CD4-positive, alpha-beta T cell treated with Interferon gamma for 1 hour (primary cell): ENCODE data around the gene TGFBR3L.
"Not testable (repeated sequence)": the region's sequence is repeated elsewhere in the genome, so short reads cannot be mapped to it uniquely, and the experiment has no call there.

ENCODE experiments used
- DNase-seq: peaks from one replicate; pipeline ENCODE4 v3.0.0-alpha.2; 2020

The TGFBR3L gene

GRCh38 chr19:7918615-7919421 is 4.2 kb downstream of the TGFBR3L start:
- DNase-seq: no peak

- peak; percentile 96 for DNase-seq
These were observed 5.2 kb downstream of the TGFBR3L start, which contains the start of gene SNAPC2 for GRCh38 chr19:7919610-7920518. TSS of gene SNAPC2 (plus strand) at chr19:7920338. CDS start at chr19:7920367, 29 bp downstream.

DNA sequence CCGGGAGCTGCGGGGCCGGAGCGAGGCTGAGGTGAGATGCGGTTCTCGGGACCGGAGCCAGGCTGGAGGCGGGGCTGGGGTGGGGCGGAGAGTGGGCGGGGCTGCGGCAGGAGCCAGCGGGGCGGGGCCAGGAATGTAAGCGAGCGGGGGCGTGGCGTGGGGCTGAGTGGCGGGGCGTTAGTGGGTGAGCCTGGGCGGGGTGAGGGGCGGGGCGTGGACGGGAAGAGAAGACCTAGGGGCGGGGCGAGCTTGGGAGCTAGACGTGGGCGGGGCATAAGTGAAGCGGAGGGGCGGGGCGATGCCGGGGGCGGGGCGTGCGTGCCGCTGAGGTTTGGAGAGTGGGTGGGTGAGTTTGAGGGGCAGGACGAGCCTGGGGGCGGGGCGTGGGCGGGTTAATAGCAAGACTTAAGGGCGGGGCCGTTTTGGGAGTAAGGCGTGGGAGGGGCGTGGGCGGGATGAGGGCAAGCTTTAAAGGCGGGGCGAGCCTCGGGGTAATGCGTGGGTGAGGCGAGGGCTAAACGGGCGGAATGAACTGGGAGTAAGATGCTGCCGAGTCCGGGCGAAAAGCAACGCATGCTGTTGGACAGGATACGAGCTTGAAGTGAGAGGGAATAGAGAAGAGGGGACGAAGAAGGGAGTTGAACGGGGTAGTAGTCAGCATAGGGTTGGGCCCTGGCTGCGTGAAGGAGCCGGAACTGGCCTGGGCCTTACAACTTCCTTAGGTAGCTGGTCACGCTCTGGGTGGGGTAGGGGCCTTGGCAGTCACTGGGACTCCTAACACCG is 6.1 kb downstream of the TGFBR3L start:
- DNase-seq: peak; percentile 98

- no peak for DNase-seq
These were observed 6.8 kb downstream of the TGFBR3L start for GRCh38 chr19:7921302-7921966.

- DNase-seq: no peak
These were observed 7.6 kb downstream of the TGFBR3L start for GRCh38 chr19:7921967-7922835.

DNA sequence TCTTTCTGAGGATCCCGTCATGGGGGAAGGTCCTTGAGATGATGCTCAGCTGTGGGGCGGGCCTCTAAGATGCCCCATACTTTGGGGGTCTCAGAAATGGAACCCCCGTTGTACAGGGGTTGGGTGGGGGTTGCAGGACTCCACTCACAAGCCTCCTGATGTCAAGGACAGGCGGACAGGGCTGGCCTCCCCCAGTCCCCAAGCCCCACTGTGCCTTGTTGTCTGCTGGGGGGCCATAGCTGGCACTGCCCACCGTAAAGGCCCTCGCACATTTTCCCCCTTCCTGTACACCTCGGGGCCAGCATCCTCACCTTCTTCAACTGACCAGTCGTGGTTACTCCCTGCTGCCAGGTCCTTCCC is 8.2 kb downstream of the TGFBR3L start:
- DNase-seq: no peak

DNA sequence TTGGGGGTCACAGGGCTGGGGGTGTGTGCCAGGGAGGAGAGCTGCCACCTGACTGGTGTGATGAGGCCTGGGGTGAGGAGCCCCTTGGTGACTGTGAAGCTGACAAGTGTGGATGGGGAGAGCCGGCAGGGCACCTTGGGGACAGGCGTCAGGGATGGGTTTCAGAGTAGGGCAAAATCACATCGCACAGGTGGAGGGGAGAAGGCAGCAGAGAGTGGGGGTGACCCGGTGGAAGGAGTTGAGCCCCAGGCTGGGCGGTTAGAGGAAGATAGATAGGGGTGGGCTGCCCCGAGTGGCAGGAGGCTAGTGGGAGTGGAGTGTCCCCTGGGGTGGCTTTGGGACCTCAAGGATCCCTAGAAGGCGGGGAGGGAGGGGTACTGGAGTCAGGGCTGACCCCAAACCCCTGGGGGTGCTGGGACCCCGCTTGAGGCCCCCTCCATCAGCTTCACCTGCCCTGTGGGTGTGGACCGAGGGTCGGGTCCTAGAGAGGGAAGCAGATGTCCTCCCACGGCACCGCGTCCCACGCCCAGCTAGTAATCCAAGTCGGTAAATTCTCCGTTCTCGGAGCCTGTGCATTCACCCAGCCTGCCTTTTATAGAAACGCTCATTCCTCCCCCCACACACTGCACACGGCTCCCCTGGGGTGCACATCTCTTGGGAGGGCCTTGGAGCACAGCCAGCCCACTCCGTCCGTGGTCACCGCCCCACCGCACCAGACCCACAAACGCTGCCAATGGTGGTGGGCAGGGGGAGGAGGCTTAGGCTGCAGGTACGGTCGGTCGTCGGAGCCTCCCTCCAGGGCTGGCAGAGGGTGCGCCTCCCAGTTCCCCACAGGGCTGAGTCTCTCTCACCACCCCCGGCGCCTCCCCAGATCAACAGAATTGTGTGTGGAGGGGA is 8.9 kb downstream of the TGFBR3L start:
- no peak for DNase-seq

DNA sequence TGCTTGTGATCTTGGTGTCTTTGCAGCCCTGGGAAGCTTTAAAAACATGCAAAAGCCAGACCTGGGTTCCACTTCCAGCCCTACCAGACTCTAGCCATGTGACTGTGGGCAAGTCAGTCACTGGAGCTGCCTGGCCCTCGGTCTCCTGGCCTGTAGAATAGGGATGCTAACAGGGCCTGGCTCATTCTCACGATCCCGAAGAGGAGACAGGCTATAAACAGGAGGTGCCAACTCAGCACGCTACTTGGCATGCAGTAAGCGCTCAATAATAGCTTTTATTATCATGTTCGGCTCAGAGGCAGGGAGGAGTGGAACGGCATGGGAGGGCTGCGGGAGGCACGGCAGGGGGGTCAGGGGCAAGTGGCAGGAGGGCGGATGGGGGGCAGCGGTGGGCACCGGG is 9.6 kb downstream of the TGFBR3L start:
- DNase-seq: no peak

DNA sequence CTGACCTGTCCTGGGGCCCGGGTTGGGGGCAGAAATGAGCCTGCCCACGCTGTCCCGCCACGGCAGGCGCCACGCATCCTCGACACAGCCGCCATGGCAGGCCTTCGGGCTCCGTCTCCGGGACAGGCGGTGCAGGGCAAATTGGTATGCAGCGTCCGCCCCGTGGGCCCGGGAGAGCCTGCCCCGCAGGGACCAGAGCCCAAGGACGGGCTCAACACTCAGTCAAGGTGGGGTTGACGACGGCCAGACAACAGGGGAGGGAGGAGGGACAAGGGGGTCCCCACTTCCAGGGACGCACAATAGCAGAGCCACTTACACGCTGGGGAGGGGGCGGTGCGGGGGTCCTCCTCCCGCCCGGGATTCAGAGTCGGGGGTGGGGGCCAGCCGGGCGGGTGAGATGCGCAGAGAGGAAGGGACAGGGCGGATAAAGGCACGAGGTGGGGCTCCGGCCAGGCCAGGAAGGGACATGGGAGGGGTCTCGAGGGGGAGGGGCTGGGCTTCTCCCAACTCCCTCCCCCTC is 10.1 kb downstream of the TGFBR3L start:
- DNase-seq: no peak

DNA sequence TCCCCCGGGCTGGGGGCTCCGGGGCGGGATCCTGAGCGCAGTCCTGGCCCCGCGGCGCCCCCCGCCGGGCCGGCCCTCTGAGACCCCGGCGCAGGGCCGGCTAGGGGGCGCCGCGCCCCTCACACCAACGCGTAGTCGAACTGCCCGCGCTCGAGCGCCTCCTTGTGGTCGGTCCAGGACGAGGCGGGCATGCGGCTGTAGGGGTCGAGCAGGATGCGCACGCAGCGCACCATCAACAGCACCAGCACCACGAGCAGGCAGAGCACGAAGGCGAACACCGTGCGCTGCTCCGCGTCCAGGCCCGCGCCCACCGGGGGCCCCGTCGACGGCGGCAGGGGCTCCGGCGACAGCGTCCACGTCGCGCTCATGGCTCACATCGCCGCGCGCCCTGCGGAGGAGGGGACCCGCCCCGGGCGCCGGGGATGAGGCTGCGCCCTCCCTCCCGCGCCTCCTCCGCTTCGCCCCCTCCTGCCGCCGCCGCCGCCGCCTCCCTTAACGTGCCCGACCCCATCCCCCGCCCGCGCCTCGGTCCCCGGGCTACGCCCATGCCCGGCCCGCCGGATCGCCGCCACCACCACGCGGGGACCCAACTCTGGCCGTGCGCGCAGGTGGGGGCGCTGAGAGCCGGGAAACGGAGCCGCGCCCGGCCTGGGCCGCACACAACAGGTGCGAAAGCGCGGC is 10.7 kb downstream of the TGFBR3L start:
- peak; percentile 79 for DNase-seq

GRCh38 chr19:7926021-7926726 is 11.5 kb downstream of the TGFBR3L start, which contains the start of gene CTXN1:
TSS of gene CTXN1 (minus strand) at chr19:7926135. CDS start at chr19:7925538, 597 bp downstream.
- peak; percentile 71 for DNase-seq

GRCh38 chr19:7926727-7927604 is 12.3 kb downstream of the TGFBR3L start:
- DNase-seq: no peak

DNA sequence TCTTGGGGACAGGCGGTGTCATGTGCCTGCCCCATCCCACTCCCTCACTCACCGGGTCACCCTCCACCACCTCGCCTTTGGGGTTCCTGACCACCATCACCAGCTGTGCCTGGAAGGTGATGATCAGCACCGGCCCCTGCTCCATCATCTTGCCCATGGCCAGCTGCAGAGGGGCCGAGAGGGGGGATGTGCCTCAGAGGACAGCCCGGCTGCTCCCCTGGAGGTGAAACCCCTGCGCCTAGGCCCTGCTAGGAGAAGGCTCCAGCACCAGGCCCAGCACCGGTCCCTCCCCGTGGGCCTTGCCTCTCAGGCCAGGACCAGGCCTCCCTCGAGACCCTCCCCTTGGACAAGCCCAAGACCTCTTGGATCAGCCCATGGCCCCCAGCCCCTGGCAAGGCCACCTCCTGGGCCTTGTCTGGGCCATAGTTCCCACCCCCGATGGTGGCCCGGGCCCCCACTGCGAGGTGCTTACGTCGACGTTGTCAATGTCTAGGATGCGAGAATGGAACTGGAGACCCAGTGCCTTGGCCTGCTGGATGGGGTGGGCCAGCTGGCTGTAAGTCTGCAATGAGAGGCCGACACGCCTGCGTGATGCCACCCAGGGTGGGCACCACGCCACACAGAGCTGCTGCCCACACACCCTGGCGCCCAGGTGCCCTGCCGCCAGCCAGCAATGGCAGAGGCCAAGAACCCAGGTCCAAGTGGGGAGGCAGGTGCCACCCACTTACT is 13.1 kb downstream of the TGFBR3L start:
- DNase-seq: no peak

- no peak for DNase-seq
These were observed 13.7 kb downstream of the TGFBR3L start for GRCh38 chr19:7928334-7928706.

- peak; percentile 71 for DNase-seq
These were observed 14.4 kb downstream of the TGFBR3L start for GRCh38 chr19:7928741-7929701.

- DNase-seq: not testable (repeated sequence)
These were observed 15.4 kb downstream of the TGFBR3L start for GRCh38 chr19:7930030-7930429.
